Measurements from ENCODE around the gene WRNIP1. TPM values are rescaled to one million over a fixed set of nuclear protein-coding genes. Genes with fewer than 3 reads are reported as not detected.

Gene WRNIP1
- total and polyA plus RNA-seq, 9 of the 15 experiments (the other 6 are each of a cell fraction or from before 2014, with no cell fraction given) = 13.2 to 63.6 (median 48.6) TPM

DNA sequence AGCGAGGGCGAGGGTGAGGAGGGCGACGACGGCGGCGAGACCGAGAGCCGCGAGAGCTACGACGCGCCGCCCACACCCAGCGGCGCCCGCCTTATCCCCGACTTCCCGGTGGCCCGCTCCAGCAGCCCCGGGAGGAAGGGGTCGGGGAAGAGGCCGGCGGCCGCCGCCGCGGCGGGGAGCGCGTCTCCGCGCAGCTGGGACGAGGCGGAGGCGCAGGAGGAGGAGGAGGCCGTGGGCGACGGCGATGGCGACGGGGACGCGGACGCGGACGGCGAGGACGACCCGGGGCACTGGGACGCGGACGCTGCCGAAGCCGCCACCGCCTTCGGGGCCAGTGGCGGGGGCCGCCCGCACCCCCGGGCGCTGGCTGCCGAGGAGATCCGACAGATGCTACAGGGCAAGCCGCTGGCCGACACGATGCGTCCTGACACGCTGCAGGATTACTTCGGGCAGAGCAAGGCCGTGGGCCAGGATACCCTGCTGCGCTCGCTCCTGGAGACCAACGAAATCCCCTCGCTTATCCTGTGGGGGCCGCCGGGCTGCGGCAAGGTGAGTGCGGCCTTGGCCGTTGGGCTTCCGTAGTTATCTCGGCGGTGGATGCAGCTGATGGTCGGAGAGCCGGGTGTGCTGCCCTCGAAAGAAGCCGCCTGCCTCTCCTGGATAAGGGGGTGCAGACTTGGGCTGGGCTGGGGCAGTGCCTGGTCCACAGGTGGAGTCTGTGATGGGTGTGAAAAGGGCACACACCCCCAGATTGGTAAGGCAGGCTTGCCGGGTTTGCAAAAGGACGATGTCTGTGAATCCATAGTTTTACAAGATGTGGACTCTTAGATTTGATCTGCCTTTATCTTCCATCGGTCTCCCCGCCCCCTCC lies 938 bp downstream of the WRNIP1 start (continued):
- TF ChIP-seq RBM39 (optimal IDR thresholded peaks at IDR 0.05; ENCODE audit: low read depth, low read length) (no peak), MYNN (IDR thresholded peaks at IDR 0.05) (no peak), MYNN (CRISPR knock-in tag; IDR thresholded peaks at IDR 0.05) (no peak), EP300 (IDR thresholded peaks at IDR 0.05; ENCODE audit: low read length) (no peak), HDGF (IDR thresholded peaks at IDR 0.05) (no peak), ZNF778 (CRISPR knock-in tag; IDR thresholded peaks at IDR 0.05) (no peak), ZNF3 (CRISPR knock-in tag; IDR thresholded peaks at IDR 0.05) (no peak), ZNF780A (CRISPR knock-in tag; IDR thresholded peaks at IDR 0.05) (no peak), BCOR (IDR thresholded peaks at IDR 0.05) (no peak), RFX1 (IDR thresholded peaks at IDR 0.05) (no peak), TCF3 (CRISPR knock-in tag; IDR thresholded peaks at IDR 0.05) (peak; percentile 41; the same call in 1 of the 2 replicates), NBN (IDR thresholded peaks at IDR 0.05; ENCODE audit: low read depth) (no peak), ZNF263 (CRISPR knock-in tag; IDR thresholded peaks at IDR 0.05; ENCODE audit: borderline replicate concordance) (peak; percentile 65; the same call in 1 of the 2 replicates), CEBPB (tag; IDR thresholded peaks at IDR 0.05) (no peak), CBX3 (IDR thresholded peaks at IDR 0.05; ENCODE audit: borderline replicate concordance in 1 of 2, low read length in 2 of 2) (no peak), ZNF133 (CRISPR knock-in tag; IDR thresholded peaks at IDR 0.05) (no peak), ZNF717 (CRISPR knock-in tag; IDR thresholded peaks at IDR 0.05) (no peak), ZNF324 (CRISPR knock-in tag; IDR thresholded peaks at IDR 0.05) (no peak)
- TF ChIP-seq, protein P1, sequence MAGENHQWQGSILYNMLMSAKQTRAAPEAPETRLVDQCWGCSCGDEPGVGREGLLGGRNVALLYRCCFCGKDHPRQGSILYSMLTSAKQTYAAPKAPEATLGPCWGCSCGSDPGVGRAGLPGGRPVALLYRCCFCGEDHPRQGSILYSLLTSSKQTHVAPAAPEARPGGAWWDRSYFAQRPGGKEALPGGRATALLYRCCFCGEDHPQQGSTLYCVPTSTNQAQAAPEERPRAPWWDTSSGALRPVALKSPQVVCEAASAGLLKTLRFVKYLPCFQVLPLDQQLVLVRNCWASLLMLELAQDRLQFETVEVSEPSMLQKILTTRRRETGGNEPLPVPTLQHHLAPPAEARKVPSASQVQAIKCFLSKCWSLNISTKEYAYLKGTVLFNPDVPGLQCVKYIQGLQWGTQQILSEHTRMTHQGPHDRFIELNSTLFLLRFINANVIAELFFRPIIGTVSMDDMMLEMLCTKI (IDR thresholded peaks at IDR 0.05; ENCODE audit: partially characterized antibody) = no peak
- TF ChIP-seq, protein P2, sequence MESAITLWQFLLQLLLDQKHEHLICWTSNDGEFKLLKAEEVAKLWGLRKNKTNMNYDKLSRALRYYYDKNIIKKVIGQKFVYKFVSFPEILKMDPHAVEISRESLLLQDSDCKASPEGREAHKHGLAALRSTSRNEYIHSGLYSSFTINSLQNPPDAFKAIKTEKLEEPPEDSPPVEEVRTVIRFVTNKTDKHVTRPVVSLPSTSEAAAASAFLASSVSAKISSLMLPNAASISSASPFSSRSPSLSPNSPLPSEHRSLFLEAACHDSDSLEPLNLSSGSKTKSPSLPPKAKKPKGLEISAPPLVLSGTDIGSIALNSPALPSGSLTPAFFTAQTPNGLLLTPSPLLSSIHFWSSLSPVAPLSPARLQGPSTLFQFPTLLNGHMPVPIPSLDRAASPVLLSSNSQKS (CRISPR knock-in tag; IDR thresholded peaks at IDR 0.05) = no peak
- TF ChIP-seq, protein P3, sequence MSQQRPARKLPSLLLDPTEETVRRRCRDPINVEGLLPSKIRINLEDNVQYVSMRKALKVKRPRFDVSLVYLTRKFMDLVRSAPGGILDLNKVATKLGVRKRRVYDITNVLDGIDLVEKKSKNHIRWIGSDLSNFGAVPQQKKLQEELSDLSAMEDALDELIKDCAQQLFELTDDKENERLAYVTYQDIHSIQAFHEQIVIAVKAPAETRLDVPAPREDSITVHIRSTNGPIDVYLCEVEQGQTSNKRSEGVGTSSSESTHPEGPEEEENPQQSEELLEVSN (IDR thresholded peaks at IDR 0.05; ENCODE audit: borderline replicate concordance in 1 of 2, extremely low read depth in 1 of 2, insufficient read depth in 1 of 2, insufficient read length in 1 of 2, low read depth in 1 of 2, low read length in 1 of 2, poor library complexity in 1 of 2, severe bottlenecking in 1 of 2) = peak; percentile 39 to 45
- TF ChIP-seq, protein P4, sequence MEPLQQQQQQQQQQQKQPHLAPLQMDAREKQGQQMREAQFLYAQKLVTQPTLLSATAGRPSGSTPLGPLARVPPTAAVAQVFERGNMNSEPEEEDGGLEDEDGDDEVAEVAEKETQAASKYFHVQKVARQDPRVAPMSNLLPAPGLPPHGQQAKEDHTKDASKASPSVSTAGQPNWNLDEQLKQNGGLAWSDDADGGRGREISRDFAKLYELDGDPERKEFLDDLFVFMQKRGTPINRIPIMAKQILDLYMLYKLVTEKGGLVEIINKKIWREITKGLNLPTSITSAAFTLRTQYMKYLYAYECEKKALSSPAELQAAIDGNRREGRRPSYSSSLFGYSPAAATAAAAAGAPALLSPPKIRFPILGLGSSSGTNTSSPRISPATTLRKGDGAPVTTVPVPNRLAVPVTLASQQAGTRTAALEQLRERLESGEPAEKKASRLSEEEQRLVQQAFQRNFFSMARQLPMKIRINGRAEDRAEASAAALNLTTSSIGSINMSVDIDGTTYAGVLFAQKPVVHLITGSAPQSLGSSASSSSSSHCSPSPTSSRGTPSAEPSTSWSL (CRISPR knock-in tag; IDR thresholded peaks at IDR 0.05; ENCODE audit: borderline replicate concordance) = no peak
- TF ChIP-seq, protein P5, sequence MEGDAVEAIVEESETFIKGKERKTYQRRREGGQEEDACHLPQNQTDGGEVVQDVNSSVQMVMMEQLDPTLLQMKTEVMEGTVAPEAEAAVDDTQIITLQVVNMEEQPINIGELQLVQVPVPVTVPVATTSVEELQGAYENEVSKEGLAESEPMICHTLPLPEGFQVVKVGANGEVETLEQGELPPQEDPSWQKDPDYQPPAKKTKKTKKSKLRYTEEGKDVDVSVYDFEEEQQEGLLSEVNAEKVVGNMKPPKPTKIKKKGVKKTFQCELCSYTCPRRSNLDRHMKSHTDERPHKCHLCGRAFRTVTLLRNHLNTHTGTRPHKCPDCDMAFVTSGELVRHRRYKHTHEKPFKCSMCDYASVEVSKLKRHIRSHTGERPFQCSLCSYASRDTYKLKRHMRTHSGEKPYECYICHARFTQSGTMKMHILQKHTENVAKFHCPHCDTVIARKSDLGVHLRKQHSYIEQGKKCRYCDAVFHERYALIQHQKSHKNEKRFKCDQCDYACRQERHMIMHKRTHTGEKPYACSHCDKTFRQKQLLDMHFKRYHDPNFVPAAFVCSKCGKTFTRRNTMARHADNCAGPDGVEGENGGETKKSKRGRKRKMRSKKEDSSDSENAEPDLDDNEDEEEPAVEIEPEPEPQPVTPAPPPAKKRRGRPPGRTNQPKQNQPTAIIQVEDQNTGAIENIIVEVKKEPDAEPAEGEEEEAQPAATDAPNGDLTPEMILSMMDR (IDR thresholded peaks at IDR 0.05 in 2 of 3, conservative IDR thresholded peaks at IDR 0.05 in 1 of 3; ENCODE audit: insufficient read depth in 2 of 3, low read depth in 1 of 3, low read length in 3 of 3) = no peak
